ENCODE measurements around the gene ARMC9.
"Not testable (repeated sequence)": the region's sequence is repeated elsewhere in the genome, so short reads cannot be mapped to it uniquely, and the experiment has no call there.

The ARMC9 gene

GRCh38 chr2:231407686-231408085, 209.3 kb downstream of the ARMC9 start:
- not testable (repeated sequence) for H3K9ac ChIP-seq (ENCODE audit: low read depth, low read length); H3K4me3 ChIP-seq (ENCODE audit: low read depth, low read length); H3K4me1 ChIP-seq (ENCODE audit: control insufficient read depth, insufficient read depth, low read length); H3K36me3 ChIP-seq (ENCODE audit: control insufficient read depth, insufficient read depth, low read length); H3K9me3 ChIP-seq (ENCODE audit: control insufficient read depth, insufficient read depth, low read length); H3K27me3 ChIP-seq (ENCODE audit: control insufficient read depth, insufficient read depth, low read length)

DNA sequence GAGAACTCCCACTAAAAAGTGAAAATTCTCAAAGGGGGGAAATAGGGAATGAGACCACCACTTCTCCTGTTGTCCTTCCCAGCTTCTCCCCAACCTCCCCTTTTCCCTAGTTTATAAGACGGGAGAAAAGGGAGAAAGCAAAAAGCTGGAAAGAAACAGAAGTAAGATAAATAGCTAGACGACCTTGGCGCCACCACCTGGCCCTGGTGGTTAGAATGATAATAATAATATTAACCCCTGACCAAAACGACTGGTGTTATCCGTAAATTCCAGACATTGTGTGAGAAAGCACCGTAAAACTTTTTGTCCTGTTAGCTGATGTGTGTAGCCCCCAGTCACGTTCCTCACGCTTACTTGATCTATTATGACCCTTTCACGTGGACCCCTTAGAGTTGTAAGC, 209.9 kb downstream of the ARMC9 start:
- H3K4me3 ChIP-seq (ENCODE audit: low read depth, low read length); H3K9ac ChIP-seq (ENCODE audit: low read depth, low read length); H3K27me3 ChIP-seq (ENCODE audit: control insufficient read depth, insufficient read depth, low read length); H3K4me1 ChIP-seq (ENCODE audit: control insufficient read depth, insufficient read depth, low read length); H3K9me3 ChIP-seq (ENCODE audit: control insufficient read depth, insufficient read depth, low read length); H3K36me3 ChIP-seq (ENCODE audit: control insufficient read depth, insufficient read depth, low read length): not testable (repeated sequence)

GRCh38 chr2:231409776-231410175, 211.3 kb downstream of the ARMC9 start:
- no peaks in the 10 kb centered on the region for H3K36me3 ChIP-seq (ENCODE audit: control insufficient read depth, insufficient read depth, low read length)
- H3K9me3 ChIP-seq (ENCODE audit: control insufficient read depth, insufficient read depth, low read length) = no peaks in the 10 kb centered on the region
- peaks cover 11% of the 10 kb centered on the region for H3K4me1 ChIP-seq (ENCODE audit: control insufficient read depth, insufficient read depth, low read length)
- H3K4me3 ChIP-seq (ENCODE audit: low read depth, low read length) = no peak overlapping the region
- no peak overlapping the region for H3K9ac ChIP-seq (ENCODE audit: low read depth, low read length)
- no peaks in the 10 kb centered on the region for H3K27me3 ChIP-seq (ENCODE audit: control insufficient read depth, insufficient read depth, low read length)

DNA sequence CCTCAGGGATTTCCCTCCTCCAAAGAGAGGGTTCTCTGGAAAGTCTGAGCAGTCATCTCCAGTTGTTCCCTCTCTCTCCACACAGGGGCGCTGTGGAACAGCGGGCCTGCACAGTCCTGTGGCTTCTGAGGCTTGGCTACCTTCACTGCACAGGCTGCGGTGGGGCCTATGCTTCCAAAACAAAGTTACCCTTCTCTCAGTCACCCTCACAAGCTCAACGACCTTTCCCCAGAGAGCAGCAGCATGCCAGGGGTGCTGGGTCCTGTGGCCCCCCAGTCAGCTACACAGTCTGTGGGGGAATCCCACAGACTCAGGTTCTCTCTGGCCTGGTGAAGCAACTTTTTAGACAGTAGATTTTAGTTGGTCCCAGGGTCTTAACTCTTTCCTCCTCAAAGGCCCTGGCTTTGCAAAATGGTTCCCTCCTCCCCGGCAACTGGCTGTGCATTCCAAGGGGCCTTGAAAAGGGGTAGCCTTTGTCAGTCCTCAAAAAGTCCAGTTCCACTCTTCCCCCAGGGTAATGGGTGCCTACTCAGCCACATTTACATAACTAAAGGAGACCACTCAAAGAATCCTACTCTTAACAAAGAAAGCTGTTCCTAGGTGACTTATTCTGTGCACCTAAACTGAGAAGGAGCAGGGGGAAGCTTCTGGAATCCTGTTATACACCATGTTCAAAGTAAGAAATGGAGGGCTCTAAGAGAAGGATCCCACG, 212.0 kb downstream of the ARMC9 start:
- Histone ChIP-seq H3K9ac (ENCODE audit: low read depth, low read length) (peak overlapping the region; percentile 75), H3K36me3 (ENCODE audit: control insufficient read depth, insufficient read depth, low read length) (no peaks in the 10 kb centered on the region), H3K9me3 (ENCODE audit: control insufficient read depth, insufficient read depth, low read length) (no peaks in the 10 kb centered on the region), H3K4me3 (ENCODE audit: low read depth, low read length) (peak overlapping the region; percentile 5), H3K27me3 (ENCODE audit: control insufficient read depth, insufficient read depth, low read length) (no peaks in the 10 kb centered on the region), H3K4me1 (ENCODE audit: control insufficient read depth, insufficient read depth, low read length) (peaks cover 11% of the 10 kb centered on the region)

DNA sequence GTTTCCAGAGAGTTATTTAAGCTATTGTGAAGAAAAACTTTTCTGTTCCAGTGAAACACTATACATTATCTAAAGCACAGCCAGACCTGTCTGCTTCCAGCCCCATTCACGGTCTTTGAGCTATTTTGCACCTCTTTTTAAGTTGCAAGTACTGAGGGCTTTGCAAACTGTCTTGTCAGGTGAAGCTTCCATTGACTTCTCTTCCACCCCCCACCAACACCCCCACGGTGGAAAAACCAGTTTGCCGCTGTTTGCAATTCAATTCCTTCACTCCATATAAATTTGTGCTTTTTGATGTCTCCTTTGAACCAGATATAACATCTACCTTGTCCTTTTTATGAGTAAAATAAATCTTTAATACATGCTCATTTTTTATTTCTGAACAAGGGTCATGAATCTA, 212.8 kb downstream of the ARMC9 start:
- Histone ChIP-seq H3K36me3 (ENCODE audit: control insufficient read depth, insufficient read depth, low read length) (no peaks in the 10 kb centered on the region), H3K4me3 (ENCODE audit: low read depth, low read length) (peak overlapping the region; percentile 48)

DNA sequence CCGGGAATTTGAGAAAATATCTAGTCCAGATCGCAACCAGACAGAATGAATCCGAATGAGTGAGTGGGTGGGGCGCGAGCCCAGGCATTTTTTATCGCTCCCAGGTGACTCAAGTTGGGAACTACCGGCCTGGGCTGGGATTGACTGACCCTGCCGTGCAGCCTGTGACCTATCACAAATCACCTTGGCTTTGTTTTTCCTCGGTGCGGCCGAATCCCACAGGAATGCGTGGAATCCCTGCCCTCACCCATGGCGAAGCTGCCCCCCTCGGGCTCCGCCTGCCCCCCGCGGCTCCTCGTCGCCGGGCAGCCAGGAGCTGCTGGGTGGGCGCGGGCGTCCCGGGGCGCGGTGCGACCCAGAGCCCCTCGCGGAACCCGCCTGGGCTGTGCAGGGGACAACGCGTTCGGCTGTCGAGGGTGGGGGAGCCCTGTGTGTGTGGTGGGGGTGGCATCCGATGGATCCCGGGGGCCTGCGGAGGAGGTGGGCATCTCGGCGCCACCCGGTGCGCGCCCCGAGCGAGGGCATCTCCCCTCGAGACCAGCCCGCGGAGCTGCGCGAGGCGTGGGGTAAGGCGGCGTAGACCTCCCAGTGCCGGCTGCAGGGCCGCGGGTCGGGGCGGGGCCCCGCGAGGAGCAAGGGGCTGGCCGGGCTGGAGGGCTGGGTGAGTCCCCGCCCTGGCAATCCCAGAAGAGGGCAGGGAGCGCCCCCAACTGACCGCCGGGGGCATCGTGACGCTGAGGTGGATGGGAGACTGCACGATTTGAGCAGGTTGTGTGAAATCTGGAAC, 213.6 kb downstream of the ARMC9 start:
- peak overlapping the region; percentile 48 for H3K4me3 ChIP-seq (ENCODE audit: low read depth, low read length)
- no peaks in the 10 kb centered on the region for H3K9me3 ChIP-seq (ENCODE audit: control insufficient read depth, insufficient read depth, low read length)
- peaks cover 11% of the 10 kb centered on the region for H3K4me1 ChIP-seq (ENCODE audit: control insufficient read depth, insufficient read depth, low read length)
- H3K9ac ChIP-seq (ENCODE audit: low read depth, low read length) = peak overlapping the region; percentile 70
- no peaks in the 10 kb centered on the region for H3K36me3 ChIP-seq (ENCODE audit: control insufficient read depth, insufficient read depth, low read length)
- H3K27me3 ChIP-seq (ENCODE audit: control insufficient read depth, insufficient read depth, low read length) = no peaks in the 10 kb centered on the region

More for the DNA sequence above, 212.8 kb downstream of the ARMC9 start:
- Histone ChIP-seq H3K9ac (ENCODE audit: low read depth, low read length) (no peak overlapping the region), H3K27me3 (ENCODE audit: control insufficient read depth, insufficient read depth, low read length) (no peaks in the 10 kb centered on the region), H3K9me3 (ENCODE audit: control insufficient read depth, insufficient read depth, low read length) (no peaks in the 10 kb centered on the region), H3K4me1 (ENCODE audit: control insufficient read depth, insufficient read depth, low read length) (peaks cover 11% of the 10 kb centered on the region)

- no peak overlapping the region for H3K9ac ChIP-seq (ENCODE audit: low read depth, low read length)
- H3K27me3 ChIP-seq (ENCODE audit: control insufficient read depth, insufficient read depth, low read length) = no peaks in the 10 kb centered on the region
- H3K9me3 ChIP-seq (ENCODE audit: control insufficient read depth, insufficient read depth, low read length) = no peaks in the 10 kb centered on the region
- H3K4me1 ChIP-seq (ENCODE audit: control insufficient read depth, insufficient read depth, low read length) = peaks cover 11% of the 10 kb centered on the region
- no peaks in the 10 kb centered on the region for H3K36me3 ChIP-seq (ENCODE audit: control insufficient read depth, insufficient read depth, low read length)
- H3K4me3 ChIP-seq (ENCODE audit: low read depth, low read length) = no peak overlapping the region
Observed at GRCh38 chr2:231412618-231412963, 214.2 kb downstream of the ARMC9 start.

DNA sequence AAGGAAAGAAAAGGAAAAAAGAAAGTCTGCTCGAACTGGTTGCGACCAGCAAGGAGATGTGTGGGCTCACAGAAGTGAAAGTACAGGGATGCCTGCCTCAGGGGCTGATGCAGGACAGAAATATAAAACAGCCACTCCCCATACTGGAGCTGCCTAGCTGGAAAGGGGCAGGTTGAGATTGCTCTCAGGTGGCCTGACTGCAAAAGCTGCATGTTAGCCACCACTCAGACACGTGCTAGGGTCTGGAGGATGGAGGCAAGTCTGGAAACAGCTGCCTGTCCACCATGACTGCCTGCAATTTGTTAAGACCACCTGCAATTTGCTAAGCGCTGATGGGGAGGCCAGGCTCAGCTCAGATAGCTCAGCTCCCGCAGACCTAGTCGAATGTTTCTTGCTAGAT, 215.0 kb downstream of the ARMC9 start:
- no peaks in the 10 kb centered on the region for H3K9me3 ChIP-seq (ENCODE audit: control insufficient read depth, insufficient read depth, low read length)
- no peaks in the 10 kb centered on the region for H3K36me3 ChIP-seq (ENCODE audit: control insufficient read depth, insufficient read depth, low read length)
- H3K27me3 ChIP-seq (ENCODE audit: control insufficient read depth, insufficient read depth, low read length) = no peaks in the 10 kb centered on the region
- no peak overlapping the region for H3K9ac ChIP-seq (ENCODE audit: low read depth, low read length)
- H3K4me3 ChIP-seq (ENCODE audit: low read depth, low read length) = peak overlapping the region; percentile 18
- H3K4me1 ChIP-seq (ENCODE audit: control insufficient read depth, insufficient read depth, low read length) = peaks cover 11% of the 10 kb centered on the region

- Histone ChIP-seq H3K36me3 (ENCODE audit: control insufficient read depth, insufficient read depth, low read length) (no peaks in the 10 kb centered on the region), H3K4me3 (ENCODE audit: low read depth, low read length) (peak overlapping the region; percentile 16), H3K4me1 (ENCODE audit: control insufficient read depth, insufficient read depth, low read length) (peaks cover 11% of the 10 kb centered on the region), H3K9me3 (ENCODE audit: control insufficient read depth, insufficient read depth, low read length) (no peaks in the 10 kb centered on the region), H3K27me3 (ENCODE audit: control insufficient read depth, insufficient read depth, low read length) (no peaks in the 10 kb centered on the region), H3K9ac (ENCODE audit: low read depth, low read length) (no peak overlapping the region)
Observed at GRCh38 chr2:231413921-231414476, 215.6 kb downstream of the ARMC9 start.

DNA sequence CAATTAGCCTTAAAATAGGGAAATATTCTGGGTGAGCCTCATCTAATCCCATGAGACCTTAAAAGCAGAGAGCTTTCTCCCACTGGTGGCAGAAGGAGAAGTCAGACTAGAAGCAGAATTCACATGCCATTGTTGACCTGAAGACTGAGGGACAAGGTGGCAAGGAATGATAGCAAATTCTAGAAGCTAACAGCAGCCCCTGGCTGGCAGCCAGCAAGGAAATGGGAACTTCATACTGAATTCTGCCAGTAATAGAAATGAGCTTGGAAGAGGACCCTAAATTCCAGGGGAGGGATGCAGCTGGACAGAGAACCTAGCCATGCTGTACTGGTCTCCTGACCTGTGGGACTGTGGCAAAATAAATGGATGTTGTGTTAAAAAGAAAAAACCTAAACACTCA, 216.6 kb downstream of the ARMC9 start:
- Histone ChIP-seq H3K36me3 (ENCODE audit: control insufficient read depth, insufficient read depth, low read length) (no peaks in the 10 kb centered on the region), H3K27me3 (ENCODE audit: control insufficient read depth, insufficient read depth, low read length) (no peaks in the 10 kb centered on the region), H3K4me3 (ENCODE audit: low read depth, low read length) (no peak overlapping the region), H3K9me3 (ENCODE audit: control insufficient read depth, insufficient read depth, low read length) (no peaks in the 10 kb centered on the region), H3K4me1 (ENCODE audit: control insufficient read depth, insufficient read depth, low read length) (peaks cover 11% of the 10 kb centered on the region), H3K9ac (ENCODE audit: low read depth, low read length) (no peak overlapping the region)

- no peaks in the 10 kb centered on the region for H3K9me3 ChIP-seq (ENCODE audit: control insufficient read depth, insufficient read depth, low read length)
- H3K36me3 ChIP-seq (ENCODE audit: control insufficient read depth, insufficient read depth, low read length) = no peaks in the 10 kb centered on the region
- peaks cover under 1% of the 10 kb centered on the region for H3K27me3 ChIP-seq (ENCODE audit: control insufficient read depth, insufficient read depth, low read length)
- H3K9ac ChIP-seq (ENCODE audit: low read depth, low read length) = no peak overlapping the region
- no peak overlapping the region for H3K4me3 ChIP-seq (ENCODE audit: low read depth, low read length)
- peaks cover 3% of the 10 kb centered on the region for H3K4me1 ChIP-seq (ENCODE audit: control insufficient read depth, insufficient read depth, low read length)
Observed at GRCh38 chr2:231418820-231419640, 220.6 kb downstream of the ARMC9 start.
